Activated CD4-positive, alpha-beta T cell treated with anti-CD3 and anti-CD28 coated beads for 48 hours (primary cell): ENCODE measurements around the gene NOS1.
A peak's percentile ranks its signal among the peaks of the same experiment; 100 is the strongest.
"Not testable (repeated sequence)": the region's sequence is repeated elsewhere in the genome, so short reads cannot be mapped to it uniquely, and the experiment has no call there.

ENCODE experiments used
- DNase-seq: peaks from one replicate; pipeline ENCODE4 v3.0.0-alpha.2; 2020

NOS1 gene

GRCh38 chr12:117243488-117243887 is 117.9 kb downstream of the NOS1 start:
- no peak for DNase-seq

- no peak for DNase-seq
Measured at GRCh38 chr12:117241697-117242096, 119.7 kb downstream of the NOS1 start.

- DNase-seq, result no peak
Measured at GRCh38 chr12:117240081-117240755, 121.2 kb downstream of the NOS1 start.

GRCh38 chr12:117236456-117237001 is 124.9 kb downstream of the NOS1 start:
- peak; percentile 93 for DNase-seq

- no peak for DNase-seq
Measured at GRCh38 chr12:117235261-117235660, 126.2 kb downstream of the NOS1 start.

GRCh38 chr12:117234441-117234840 is 127.0 kb downstream of the NOS1 start:
- no peak for DNase-seq

- no peak for DNase-seq
Measured at GRCh38 chr12:117231750-117232149, 129.7 kb downstream of the NOS1 start.

- DNase-seq, result no peak
Measured at GRCh38 chr12:117228239-117228638, 133.2 kb downstream of the NOS1 start.

- no peak for DNase-seq
Measured at GRCh38 chr12:117227000-117227653, 134.3 kb downstream of the NOS1 start.

- no peak for DNase-seq
Measured at GRCh38 chr12:117226505-117226904, 134.9 kb downstream of the NOS1 start.

GRCh38 chr12:117225179-117225578 is 136.2 kb downstream of the NOS1 start:
- no peak for DNase-seq

- not testable (repeated sequence) for DNase-seq
Measured at GRCh38 chr12:117220947-117221346, 140.5 kb downstream of the NOS1 start.

- no peak for DNase-seq
Measured at GRCh38 chr12:117218149-117218548, 143.3 kb downstream of the NOS1 start.

- DNase-seq, result no peak
Measured at GRCh38 chr12:117216686-117217085, 144.7 kb downstream of the NOS1 start.

GRCh38 chr12:117214797-117215196 is 146.6 kb downstream of the NOS1 start:
- no peak for DNase-seq

GRCh38 chr12:117213295-117213808 is 148.1 kb downstream of the NOS1 start:
- no peak for DNase-seq

- peak; percentile 76 for DNase-seq
Measured at GRCh38 chr12:117212563-117213190, 148.7 kb downstream of the NOS1 start.

GRCh38 chr12:117210266-117210918 is 151.0 kb downstream of the NOS1 start:
- no peak for DNase-seq

GRCh38 chr12:117209626-117210025 is 151.8 kb downstream of the NOS1 start:
- DNase-seq, result no peak

- no peak for DNase-seq
Measured at GRCh38 chr12:117208811-117209455, 152.5 kb downstream of the NOS1 start.

- no peak for DNase-seq
Measured at GRCh38 chr12:117208206-117208605, 153.2 kb downstream of the NOS1 start.

GRCh38 chr12:117207675-117208074 is 153.8 kb downstream of the NOS1 start:
- DNase-seq, result no peak

GRCh38 chr12:117202556-117202955 is 158.9 kb downstream of the NOS1 start:
- no peak for DNase-seq
